ENCODE data around the gene NHERF1.

- TF ChIP-seq MYNN (CRISPR knock-in tag; IDR thresholded peaks at IDR 0.05; ENCODE audit: low read depth) (no peak; the same call in 1 of the 2 replicates), ZNF552 (CRISPR knock-in tag; IDR thresholded peaks at IDR 0.05; ENCODE audit: borderline replicate concordance) (0 out of 2 replicates have a peak, but pooled peaks have one; percentile 17)
These were observed 10.1 kb upstream of the NHERF1 start for GRCh38 chr17:74738051-74738996.
